ENCODE data around the gene FADS1. TPM values are rescaled to one million over a fixed set of nuclear protein-coding genes. Genes with fewer than 3 reads are reported as not detected.

FADS1 gene
- 30.2 and 37.8 TPM in 2 replicates for total RNA-seq

GRCh38 chr11:61816736-61817455 lies at the start of gene FADS1:
FADS1 (minus strand) TSS chr11:61817003; CDS start chr11:61816929, 74 bp downstream.

GRCh38 chr11:61827571-61828378 lies 11.0 kb upstream of the FADS1 start, which contains the start of gene FADS2:
FADS2 (plus strand) TSS chr11:61828300; CDS start chr11:61828391, 91 bp downstream.

GRCh38 chr11:61792310-61793082 lies 24.3 kb downstream of the FADS1 start, which contains the start of the genes FEN1 and TMEM258:
FEN1 (plus strand) TSS chr11:61792911; CDS start chr11:61795362, 2,451 bp downstream.
TMEM258 (minus strand) TSS chr11:61792599; CDS start chr11:61792558, 41 bp downstream.

GRCh38 chr11:61752117-61752924 lies 64.5 kb downstream of the FADS1 start, which contains the start of gene MYRF:
MYRF (plus strand) TSS chr11:61752636; CDS start chr11:61752745, 109 bp downstream.

Other genes starting within 250 kb of the FADS1 start
- 2.2 and 3.8 TPM in 2 replicates for gene SYT7, start 235.9 kb downstream of the FADS1 start, total RNA-seq
- gene DAGLA, start 136.6 kb downstream of the FADS1 start, total RNA-seq, result 1.6 TPM in 2 replicates
- 0.31 and 0.44 TPM in 2 replicates for gene MYRF, start 64.4 kb downstream of the FADS1 start, total RNA-seq
- gene TMEM258, start 24.4 kb downstream of the FADS1 start, total RNA-seq, result 66.2 and 71.3 TPM in 2 replicates
- gene FEN1, start 24.1 kb downstream of the FADS1 start, total RNA-seq, result 10.7 and 12.1 TPM in 2 replicates
- 35.9 and 42.7 TPM in 2 replicates for gene FADS2, start 11.3 kb upstream of the FADS1 start, total RNA-seq
- gene FADS3, start 74.5 kb upstream of the FADS1 start, total RNA-seq, result 66.8 and 89.6 TPM in 2 replicates
- 13.3 and 16.0 TPM in 2 replicates for gene RAB3IL1, start 100.6 kb upstream of the FADS1 start, total RNA-seq
- 1.2 and 2.5 TPM in 2 replicates for gene BEST1, start 133.3 kb upstream of the FADS1 start, total RNA-seq
- 5,288 and 6,400 TPM in 2 replicates for gene FTH1, start 150.6 kb upstream of the FADS1 start, total RNA-seq

Measured in cardiac ventricle fibroblast (primary cell).